ENCODE results near the gene ATG101.

The ATG101 gene

DNA sequence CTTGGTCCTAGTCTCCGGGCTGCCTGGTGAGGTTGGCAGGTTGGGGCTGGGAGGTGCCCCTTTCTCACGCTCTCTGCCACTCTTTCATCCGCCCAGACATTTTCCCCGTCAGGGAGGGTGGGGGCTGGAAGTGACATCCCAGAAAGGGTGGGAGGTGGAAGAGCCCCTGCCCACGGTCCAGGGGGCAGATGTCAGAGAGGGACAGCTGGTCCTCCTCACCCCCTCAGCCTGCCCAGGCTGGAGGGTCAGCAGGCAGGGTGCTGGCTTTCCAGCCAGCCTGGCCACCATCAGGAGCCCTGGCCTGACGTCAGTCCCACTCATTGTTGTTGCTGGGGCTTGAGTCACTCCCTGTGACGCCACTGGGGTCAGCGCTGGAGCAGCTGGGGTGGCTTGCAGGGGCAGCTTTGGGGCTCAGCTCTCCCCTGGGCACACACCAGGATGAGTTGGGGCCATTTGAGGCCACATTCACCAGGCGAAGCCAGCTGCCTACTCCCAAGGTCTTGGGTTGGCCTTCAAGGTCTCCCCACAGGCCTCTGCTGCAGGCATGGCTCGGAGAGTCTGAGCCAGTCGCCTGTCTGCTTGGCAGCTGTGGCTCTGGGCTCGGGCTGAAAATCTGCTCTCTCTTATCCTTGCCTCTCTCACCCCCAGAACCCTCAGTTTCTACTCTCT is 5.7 kb upstream of the ATG101 start:
- DNase-seq: no peak
- H3K9me3 ChIP-seq: no peaks in the 10 kb centered on the region
- H3K4me1 ChIP-seq: peaks cover 0 to 2% (median 0%) of the 10 kb centered on the region in 4 donors
- TF ChIP-seq CTCF (IDR thresholded peaks at IDR 0.05): no peak
- no peaks in the 10 kb centered on the region for H3K27me3 ChIP-seq
- intact Hi-C loops (cut with DNase I; ENCODE audit: low total_unique reads): no loop called here
- H3K4me3 ChIP-seq: no peak overlapping the region
- H3K27ac ChIP-seq: peak overlapping the region; percentile 24 to 59
- H3K36me3 ChIP-seq: peaks cover 5 to 9% (median 8%) of the 10 kb centered on the region in 3 donors

DNA sequence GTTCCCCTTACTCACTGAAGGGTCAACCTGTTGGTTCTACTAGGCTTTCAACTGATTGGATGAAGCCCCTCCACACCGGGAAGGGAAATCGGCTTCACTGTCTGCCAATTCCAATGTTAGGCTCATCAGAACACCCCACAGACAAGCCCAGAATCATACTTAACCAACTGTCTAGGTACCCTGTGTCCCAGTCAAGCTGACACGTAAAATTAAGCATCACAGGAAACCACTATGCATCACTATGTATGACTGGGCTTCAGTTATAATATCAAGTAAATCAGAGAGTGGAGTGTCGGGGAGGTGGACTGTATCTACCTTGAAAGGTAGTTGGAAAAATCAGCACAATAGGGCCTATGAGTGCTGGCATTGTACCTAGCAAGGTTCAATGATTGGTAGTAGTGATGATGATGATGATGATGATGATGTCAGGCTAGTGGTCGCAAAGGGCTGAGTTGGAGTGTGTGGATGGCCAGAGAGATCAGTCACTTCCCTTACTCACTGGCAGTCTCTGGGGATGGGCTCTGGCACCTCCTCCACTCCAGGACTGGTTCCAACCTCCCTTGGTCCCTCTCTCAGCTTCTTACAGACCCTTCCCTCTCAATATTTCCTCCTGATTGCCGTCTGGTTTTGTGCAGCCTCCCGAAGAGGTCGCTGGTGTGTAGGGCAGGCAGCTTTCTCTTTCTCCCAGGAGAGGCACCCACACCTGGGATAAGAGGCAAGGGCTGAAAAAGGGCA is 3.3 kb upstream of the ATG101 start:
- Histone ChIP-seq H3K36me3 (no peaks in the 10 kb centered on the region), H3K9me3 (no peaks in the 10 kb centered on the region), H3K27me3 (no peaks in the 10 kb centered on the region), H3K27ac (no peak overlapping the region), H3K4me1 (peaks cover 0 to 18% (median 12%) of the 10 kb centered on the region in 4 donors), H3K4me3 (no peak overlapping the region)
- DNase-seq: no peak
- no peak for TF ChIP-seq CTCF (IDR thresholded peaks at IDR 0.05)
- intact Hi-C loops (cut with DNase I; ENCODE audit: low total_unique reads): no loop called here

DNA sequence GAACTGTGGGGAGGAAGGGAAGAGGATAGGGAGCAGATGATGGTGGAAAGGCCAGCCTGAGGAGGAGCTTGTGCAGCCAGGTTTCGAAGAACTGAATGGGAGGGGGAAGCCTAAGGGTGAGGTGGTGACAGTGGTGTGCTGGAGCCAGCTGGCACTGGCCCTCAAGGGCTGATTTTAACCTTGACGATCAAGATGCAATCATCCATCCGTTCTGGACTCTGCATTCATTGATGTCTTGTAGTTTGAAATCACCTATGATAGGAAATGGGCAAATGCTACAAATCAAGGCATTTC is 2.8 kb upstream of the ATG101 start:
- no peaks in the 10 kb centered on the region for H3K36me3 ChIP-seq
- no peaks in the 10 kb centered on the region for H3K27me3 ChIP-seq
- H3K9me3 ChIP-seq: no peaks in the 10 kb centered on the region
- peaks cover 0 to 23% (median 16%) of the 10 kb centered on the region in 4 donors for H3K4me1 ChIP-seq
- no peak overlapping the region for H3K27ac ChIP-seq
- TF ChIP-seq CTCF (IDR thresholded peaks at IDR 0.05): no peak
- DNase-seq: no peak
- H3K4me3 ChIP-seq: no peak overlapping the region
- intact Hi-C loops (cut with DNase I; ENCODE audit: low total_unique reads): no loop called here

GRCh38 chr12:52070185-52070925 is 577 bp downstream of the ATG101 start:
- peak overlapping the region; percentile 80 to 89 for H3K4me3 ChIP-seq
- H3K27me3 ChIP-seq: no peaks in the 10 kb centered on the region
- intact Hi-C loops (cut with DNase I; ENCODE audit: low total_unique reads): no loop called here
- DNase-seq: no peak
- H3K9me3 ChIP-seq: no peaks in the 10 kb centered on the region
- peaks cover 4 to 23% (median 16%) of the 10 kb centered on the region in 3 donors for H3K36me3 ChIP-seq
- H3K27ac ChIP-seq: peak overlapping the region; percentile 84 to 85
- no peak for TF ChIP-seq CTCF (IDR thresholded peaks at IDR 0.05)
- peaks cover 0 to 32% (median 21%) of the 10 kb centered on the region in 4 donors for H3K4me1 ChIP-seq

- no peak overlapping the region for H3K27ac ChIP-seq
- H3K4me3 ChIP-seq: no peak overlapping the region
- TF ChIP-seq CTCF (IDR thresholded peaks at IDR 0.05): no peak
- H3K4me1 ChIP-seq: peaks cover 0 to 32% (median 21%) of the 10 kb centered on the region in 4 donors
- peaks cover 13 to 57% (median 44%) of the 10 kb centered on the region in 3 donors for H3K36me3 ChIP-seq
- intact Hi-C loops (cut with DNase I; ENCODE audit: low total_unique reads): no loop called here
- H3K27me3 ChIP-seq: no peaks in the 10 kb centered on the region
- DNase-seq: no peak
- H3K9me3 ChIP-seq: no peaks in the 10 kb centered on the region
Measured at GRCh38 chr12:52073531-52074381, 4.0 kb downstream of the ATG101 start.
